Measurements from ENCODE around the gene SLIT1.

The SLIT1 gene

DNA sequence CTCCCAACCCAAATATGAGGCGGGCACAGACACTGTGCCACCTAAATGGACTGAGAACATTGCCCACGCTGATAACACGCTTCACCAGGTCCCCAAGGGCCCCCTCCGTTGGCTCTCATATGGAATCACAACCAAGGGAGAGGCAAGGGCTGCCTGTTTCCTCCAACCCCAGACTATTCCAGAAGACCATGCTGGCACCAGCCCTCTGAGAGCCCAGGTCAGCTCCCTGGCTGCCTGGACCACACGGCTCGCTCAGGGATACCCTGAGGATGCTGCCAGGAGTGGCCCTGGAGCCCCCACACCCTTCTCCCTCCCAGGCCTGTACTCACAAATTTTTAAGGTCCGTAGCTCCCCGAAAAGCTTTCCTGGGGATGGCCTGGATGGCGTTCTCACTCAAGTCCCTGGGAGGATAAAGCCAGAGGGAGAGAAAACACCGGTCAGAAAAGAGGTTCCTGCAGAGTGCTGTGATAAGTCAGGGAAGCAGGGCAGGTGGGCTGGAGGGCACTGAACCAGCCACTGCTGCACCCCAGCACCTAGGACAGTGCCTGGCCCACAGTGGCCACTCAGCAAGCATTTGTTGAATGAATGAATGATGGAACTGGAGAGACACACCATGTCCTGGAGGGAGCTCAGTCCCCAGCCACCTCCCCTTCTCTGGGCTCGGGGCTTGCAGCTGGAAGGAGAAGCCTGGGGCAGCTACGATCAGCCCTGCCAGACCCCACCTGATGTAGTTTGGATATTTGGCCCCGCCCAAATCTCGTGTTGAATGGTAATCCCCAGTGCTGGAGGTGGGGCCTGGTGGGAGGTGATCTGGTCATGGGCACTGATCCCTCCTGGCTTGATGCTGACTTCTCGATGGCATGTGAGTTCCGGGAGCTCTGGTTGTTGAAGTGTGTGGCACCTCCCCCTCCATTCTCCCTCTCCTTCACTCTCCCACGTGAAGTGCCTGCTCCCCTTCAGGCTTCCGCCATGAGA is 119.8 kb downstream of the SLIT1 start:
- DNase-seq (ENCODE audit: low read depth in 4 of 4, low spot score in 1 of 4) = no peak

DNA sequence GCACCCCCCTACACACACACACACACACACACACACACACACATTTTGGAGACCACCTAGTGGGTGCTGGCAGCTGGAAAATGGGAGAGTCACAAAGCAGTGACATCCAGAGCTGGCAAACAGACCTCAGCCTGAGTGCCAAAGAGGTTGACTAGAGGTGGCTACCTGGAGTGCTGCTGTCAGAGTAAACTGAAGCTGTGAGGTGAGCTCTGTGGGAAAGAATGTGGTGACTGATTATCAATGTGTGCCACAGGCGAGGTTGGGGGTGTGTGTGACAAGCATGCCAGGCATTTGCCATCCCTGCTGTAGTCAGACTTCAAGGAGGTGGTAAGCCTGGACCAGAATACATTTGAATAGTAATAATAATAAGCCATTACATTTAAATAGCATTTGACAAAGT is 120.6 kb downstream of the SLIT1 start:
- DNase-seq (ENCODE audit: low read depth in 4 of 4, low spot score in 1 of 4) = no peak

GRCh38 chr10:97063983-97064837 is 121.5 kb downstream of the SLIT1 start:
- DNase-seq (ENCODE audit: low read depth in 4 of 4, low spot score in 1 of 4) = no peak

DNA sequence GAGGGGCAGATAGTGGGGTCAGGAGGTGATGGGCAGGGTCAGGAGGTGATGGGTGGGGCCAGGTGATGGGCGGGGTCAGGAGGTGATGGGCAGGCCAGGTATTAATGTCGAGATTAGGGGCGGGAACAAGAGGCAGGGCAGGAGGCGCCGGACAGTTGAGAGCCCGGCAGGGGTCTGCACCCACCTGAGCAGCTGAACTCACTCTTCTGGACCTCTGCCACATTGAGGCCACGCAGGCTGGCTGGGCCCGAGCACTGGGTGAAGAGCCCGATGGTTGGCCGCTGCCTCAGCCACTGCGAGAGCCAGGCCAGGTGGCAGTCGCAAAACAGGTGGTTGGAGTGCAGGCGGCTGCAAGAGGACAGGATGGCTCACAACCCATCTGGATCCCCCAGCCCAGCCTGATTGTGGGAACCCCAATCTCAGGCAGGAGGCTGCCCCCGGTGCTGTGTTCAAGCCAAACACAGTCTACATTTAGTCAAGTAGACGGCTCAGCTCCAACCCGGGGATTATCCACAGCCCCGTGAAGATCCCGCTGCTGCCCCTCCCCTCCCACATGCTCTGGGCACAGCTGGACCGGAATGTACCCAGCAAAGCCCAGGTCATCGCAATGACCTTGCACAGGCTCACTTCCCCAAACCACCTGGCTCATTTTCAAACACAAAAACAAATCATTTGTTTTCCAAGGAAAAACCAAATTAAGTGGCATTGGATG is 122.3 kb downstream of the SLIT1 start:
- DNase-seq (ENCODE audit: low read depth in 4 of 4, low spot score in 1 of 4) = no peak

- DNase-seq (ENCODE audit: low read depth in 4 of 4, low spot score in 1 of 4) = no peak
Observed at GRCh38 chr10:97062456-97062855, 123.3 kb downstream of the SLIT1 start.

- no peak for DNase-seq (ENCODE audit: low read depth in 4 of 4, low spot score in 1 of 4)
Observed at GRCh38 chr10:97062046-97062445, 123.7 kb downstream of the SLIT1 start.

DNA sequence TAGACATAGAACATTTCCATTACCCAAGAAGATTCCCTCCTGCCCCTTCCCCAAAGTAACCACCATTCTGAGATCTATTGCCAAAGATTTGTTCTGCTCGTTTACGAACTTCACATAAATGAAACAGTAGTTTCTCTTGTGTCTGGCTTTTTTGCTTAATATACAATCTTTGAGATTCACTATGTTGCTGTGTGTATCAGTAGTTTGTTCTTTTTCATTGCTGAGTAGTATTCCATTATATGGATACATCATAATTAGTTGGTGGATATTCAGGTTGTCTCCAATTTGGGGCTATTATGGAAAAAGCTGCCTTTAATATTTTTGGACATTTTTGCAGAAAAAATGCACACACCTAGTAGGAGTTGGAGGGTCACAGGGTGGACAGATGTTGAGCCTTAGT is 124.3 kb downstream of the SLIT1 start:
- no peak for DNase-seq (ENCODE audit: low read depth in 4 of 4, low spot score in 1 of 4)

- DNase-seq (ENCODE audit: low read depth in 4 of 4, low spot score in 1 of 4) = no peak
Observed at GRCh38 chr10:97060441-97061084, 125.2 kb downstream of the SLIT1 start.

GRCh38 chr10:97059872-97060205 is 125.9 kb downstream of the SLIT1 start:
- DNase-seq (ENCODE audit: low read depth in 4 of 4, low spot score in 1 of 4) = no peak

DNA sequence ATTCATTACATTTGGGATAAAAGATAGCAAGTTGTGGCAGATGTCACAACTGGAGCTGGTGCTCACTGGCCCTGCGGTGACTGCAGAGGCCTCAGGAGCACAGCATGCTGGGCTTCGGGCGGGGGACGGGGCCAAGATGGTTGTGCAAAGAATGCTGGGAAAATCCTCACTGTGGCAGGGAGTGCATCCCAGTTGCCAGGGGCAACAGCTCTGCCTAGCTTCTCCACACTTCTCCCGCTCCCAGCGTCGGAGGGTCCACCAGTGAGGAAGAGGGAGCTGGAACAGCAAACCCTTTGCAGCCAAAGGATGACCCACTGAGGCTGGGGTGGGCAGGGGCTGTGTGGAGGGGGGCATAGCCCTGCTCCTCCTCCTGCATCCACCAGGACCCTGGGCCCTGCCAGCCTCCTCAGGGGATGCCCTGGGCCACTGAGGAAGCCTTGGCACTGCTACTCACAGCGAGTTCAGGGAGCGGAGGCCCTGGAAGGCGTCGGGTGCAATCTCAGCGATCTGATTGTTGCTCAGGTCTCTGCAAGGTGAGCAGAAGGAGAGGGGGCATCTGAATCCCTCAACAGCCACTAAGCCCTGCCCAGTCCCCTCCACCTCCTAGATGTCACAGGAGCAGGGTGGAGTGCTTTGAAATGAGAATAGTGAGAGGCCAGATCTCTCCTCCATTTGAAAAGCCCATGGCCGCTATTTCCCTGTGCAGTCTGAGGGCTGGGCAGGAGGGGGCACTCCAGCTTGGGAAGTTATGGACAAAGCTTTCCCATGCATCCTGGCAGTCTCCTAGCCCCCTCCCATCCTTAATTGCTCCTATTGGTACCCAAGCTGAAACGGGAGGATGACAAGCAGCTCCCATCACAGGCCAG is 126.5 kb downstream of the SLIT1 start:
- DNase-seq (ENCODE audit: low read depth in 4 of 4, low spot score in 1 of 4) = no peak

DNA sequence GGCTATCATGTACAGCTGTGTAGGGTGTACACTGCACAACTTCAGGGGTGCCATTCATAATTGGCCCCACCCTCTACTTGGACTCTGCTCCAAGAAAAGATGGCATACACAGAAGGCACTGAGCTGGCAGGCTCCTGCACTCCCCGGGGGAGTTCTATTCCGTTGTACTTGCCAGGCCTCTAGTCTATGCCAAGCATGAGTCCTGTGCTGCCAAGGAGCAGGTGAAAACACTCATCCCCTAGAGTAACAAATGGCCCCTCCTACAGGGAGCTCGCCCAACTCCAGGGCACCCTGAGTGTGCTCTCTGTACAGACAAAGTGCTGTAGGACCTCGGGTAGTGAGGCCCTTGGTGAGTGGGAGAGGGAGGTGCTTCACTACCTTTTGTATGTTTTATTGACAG is 127.2 kb downstream of the SLIT1 start:
- DNase-seq (ENCODE audit: low read depth in 4 of 4, low spot score in 1 of 4) = no peak

DNA sequence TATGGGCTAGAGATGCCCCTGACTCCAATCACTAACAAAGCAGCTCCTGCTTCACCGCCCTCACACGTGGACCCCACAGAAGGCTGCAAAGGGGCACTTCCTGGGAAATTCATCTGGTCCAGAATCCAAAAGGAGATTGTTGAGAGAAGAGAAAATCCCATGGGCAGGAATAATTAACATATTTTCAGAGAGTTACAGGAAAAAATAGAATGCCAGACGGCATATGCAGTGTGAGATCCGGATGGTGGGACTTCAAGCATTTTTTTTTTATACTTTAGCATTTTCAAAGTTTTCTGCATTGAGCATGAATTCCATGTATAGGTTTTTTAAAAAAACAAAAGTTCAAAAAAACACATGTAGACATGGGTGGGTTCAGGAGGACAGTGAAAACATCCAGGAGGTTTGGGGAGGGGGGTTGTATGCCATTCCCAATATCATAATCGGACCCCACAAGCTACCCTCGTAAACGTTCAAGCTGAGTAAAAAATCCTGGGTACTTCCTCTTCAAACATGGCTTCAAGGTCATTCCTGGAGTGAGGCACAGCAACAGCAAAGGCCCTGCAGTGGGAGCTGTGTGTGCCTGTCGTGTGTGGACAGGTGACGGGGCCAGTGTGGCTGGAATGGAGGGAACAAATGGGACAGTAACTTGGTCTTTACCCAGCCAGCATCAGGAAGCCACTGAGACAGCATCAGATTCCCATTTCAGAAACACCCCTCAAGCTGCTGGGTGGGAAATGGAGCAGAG is 128.1 kb downstream of the SLIT1 start:
- DNase-seq (ENCODE audit: low read depth in 4 of 4, low spot score in 1 of 4) = no peak

DNA sequence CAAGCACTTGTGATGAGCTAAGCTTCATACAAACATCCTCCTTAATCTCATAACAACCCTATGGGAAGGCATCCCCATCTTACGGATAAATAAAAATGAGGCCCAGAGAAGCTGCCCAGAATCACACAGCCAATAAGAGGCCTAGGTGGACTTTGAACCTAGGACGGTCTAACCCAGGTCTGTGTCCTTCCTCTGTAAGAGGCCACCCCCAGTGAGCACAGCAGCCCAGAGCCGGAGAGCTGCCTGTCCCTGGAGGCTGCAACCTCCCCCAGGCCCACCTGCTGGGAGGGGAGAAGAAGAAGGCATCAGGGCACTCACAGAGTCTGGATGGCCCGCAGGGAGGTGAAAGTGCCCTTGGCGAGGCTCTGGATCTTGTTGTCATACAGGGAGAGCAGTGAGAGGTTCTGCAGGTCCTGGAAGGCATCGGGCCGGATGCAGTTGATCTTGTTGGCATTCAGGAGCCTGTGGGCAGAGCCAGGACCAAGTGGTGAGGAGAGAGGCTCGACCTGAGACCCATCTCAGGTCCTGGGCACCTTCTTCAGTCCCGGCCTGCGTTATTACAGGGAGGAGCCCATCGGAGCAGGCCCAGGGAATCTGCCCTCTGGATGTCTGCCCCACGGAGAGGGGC is 129.6 kb downstream of the SLIT1 start:
- DNase-seq (ENCODE audit: low read depth in 4 of 4, low spot score in 1 of 4) = no peak

DNA sequence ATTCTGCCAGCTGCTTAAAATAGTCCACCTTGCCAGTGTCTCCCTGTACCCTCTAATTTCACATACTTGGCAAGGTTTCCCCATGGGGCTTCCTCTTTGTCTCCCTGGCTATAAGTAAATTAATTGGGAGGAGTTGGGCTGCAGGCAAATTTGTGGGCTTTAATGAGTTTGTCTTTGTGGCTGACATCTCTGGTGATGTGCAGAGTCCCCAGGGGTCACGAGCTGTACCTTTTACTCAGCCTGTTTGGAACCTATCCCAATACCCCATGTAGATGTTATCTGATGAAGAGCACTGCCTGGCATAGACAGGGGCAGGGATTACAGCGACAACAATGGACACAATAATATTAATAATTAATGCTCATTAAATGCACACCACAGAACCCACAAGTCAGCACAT is 132.5 kb downstream of the SLIT1 start:
- DNase-seq (ENCODE audit: low read depth in 4 of 4, low spot score in 1 of 4) = no peak

GRCh38 chr10:97050956-97051496 is 134.7 kb downstream of the SLIT1 start:
- no peak for DNase-seq (ENCODE audit: low read depth in 4 of 4, low spot score in 1 of 4)

DNA sequence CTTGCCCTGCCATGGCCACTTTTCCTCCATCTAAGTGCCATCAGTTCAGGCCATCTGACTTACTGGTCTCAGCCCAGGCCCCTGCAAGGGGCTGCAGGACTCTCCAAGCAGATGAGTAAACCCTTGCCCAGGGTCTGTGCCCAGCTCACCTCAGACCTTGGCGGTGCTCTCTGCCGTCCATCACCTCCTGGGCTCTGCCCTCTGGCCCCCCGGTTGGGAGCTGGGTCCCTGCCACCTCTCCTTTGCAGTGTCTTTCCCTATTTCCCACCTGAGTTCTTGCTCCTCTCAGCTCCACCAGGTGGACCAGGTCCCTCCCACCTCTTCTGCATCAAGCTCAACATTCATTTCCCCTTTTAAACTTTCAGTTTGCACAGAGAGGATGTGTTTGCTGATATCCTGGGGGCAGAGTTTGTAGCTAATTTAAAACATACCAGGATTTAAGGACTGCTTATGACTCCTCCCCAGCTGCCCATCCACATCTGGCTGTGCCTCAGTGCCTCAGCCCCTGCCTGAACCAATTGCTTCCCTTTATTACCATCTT is 135.5 kb downstream of the SLIT1 start:
- no peak for DNase-seq (ENCODE audit: low read depth in 4 of 4, low spot score in 1 of 4)

- no peak for DNase-seq (ENCODE audit: low read depth in 4 of 4, low spot score in 1 of 4)
Observed at GRCh38 chr10:97049670-97050069, 136.1 kb downstream of the SLIT1 start.

- no peak for DNase-seq (ENCODE audit: low read depth in 4 of 4, low spot score in 1 of 4)
Observed at GRCh38 chr10:97048649-97049427, 136.9 kb downstream of the SLIT1 start.

All from stimulated activated CD4-positive, alpha-beta T cell treated with anti-CD3 and anti-CD28 coated beads, Interleukin-1b, Interleukin-23, amount 100 ng/mL, for 24 hours (primary cell).